ENCODE data around the gene ELMO3. TPM values are rescaled to one million over a fixed set of nuclear protein-coding genes. Genes with fewer than 3 reads are reported as not detected.

ELMO3 gene
- total and polyA plus RNA-seq, 4 donors, result 1.7 to 3.8 (median 3.1) TPM

GRCh38 chr16:67163164-67163998 lies 35.5 kb upstream of the ELMO3 start:
- no peak overlapping the region for H3K9ac ChIP-seq (ENCODE audit: low read depth in 1 of 2, low read length in 2 of 2)
- no peaks in the 10 kb centered on the region for H3K27me3 ChIP-seq (ENCODE audit: control insufficient read depth in 4 of 4, insufficient read depth in 4 of 4, low read length in 3 of 4)
- peaks cover 26 to 50% (median 41%) of the 10 kb centered on the region in 4 donors for H3K4me1 ChIP-seq (ENCODE audit: control insufficient read depth in 4 of 4, insufficient read depth in 4 of 4, low read length in 3 of 4)
- H3K27ac ChIP-seq (ENCODE audit: low read depth in 1 of 2, low read length in 2 of 2), result no peak overlapping the region
- TF ChIP-seq JUND (IDR thresholded peaks at IDR 0.05) (no peak), SP1 (IDR thresholded peaks at IDR 0.05) (no peak), RAD21 (IDR thresholded peaks at IDR 0.05) (no peak), GABPA (IDR thresholded peaks at IDR 0.05 in 1 of 2, conservative IDR thresholded peaks at IDR 0.05 in 1 of 2) (no peak), FOXA1 (IDR thresholded peaks at IDR 0.05) (no peak)
- peak overlapping the region in 2 of 3 donors; percentile 3 to 39 for H3K4me3 ChIP-seq (ENCODE audit: low read depth in 1 of 3, low read length in 3 of 3)
- no peaks in the 10 kb centered on the region for H3K9me3 ChIP-seq (ENCODE audit: control insufficient read depth in 4 of 4, low read length in 3 of 4)
- no peak for DNase-seq (ENCODE audit: low spot score)
- peaks cover 0 to 2% (median 0%) of the 10 kb centered on the region in 4 donors for H3K36me3 ChIP-seq (ENCODE audit: control insufficient read depth in 4 of 4, insufficient read depth in 3 of 4, low read depth in 1 of 4, low read length in 3 of 4)
- 10% methylated on average over 99 of the region's 99 CpGs for WGBS

- peaks cover 26 to 48% (median 37%) of the 10 kb centered on the region in 4 donors for H3K4me1 ChIP-seq (ENCODE audit: control insufficient read depth in 4 of 4, insufficient read depth in 4 of 4, low read length in 3 of 4)
- no peaks in the 10 kb centered on the region for H3K27me3 ChIP-seq (ENCODE audit: control insufficient read depth in 4 of 4, insufficient read depth in 4 of 4, low read length in 3 of 4)
- H3K36me3 ChIP-seq (ENCODE audit: control insufficient read depth in 4 of 4, insufficient read depth in 3 of 4, low read depth in 1 of 4, low read length in 3 of 4), result peaks cover 0 to 2% (median 0%) of the 10 kb centered on the region in 4 donors
- H3K9ac ChIP-seq (ENCODE audit: low read depth in 1 of 2, low read length in 2 of 2), result no peak overlapping the region
- no peak overlapping the region for H3K27ac ChIP-seq (ENCODE audit: low read depth in 1 of 2, low read length in 2 of 2)
- H3K9me3 ChIP-seq (ENCODE audit: control insufficient read depth in 4 of 4, low read length in 3 of 4), result no peaks in the 10 kb centered on the region
- TF ChIP-seq REST (IDR thresholded peaks at IDR 0.05) (no peak), FOXA1 (IDR thresholded peaks at IDR 0.05) (no peak), JUND (IDR thresholded peaks at IDR 0.05) (no peak), CTCF (IDR thresholded peaks at IDR 0.05; ENCODE audit: low read depth, low read length, missing input control) (no peak), RAD21 (IDR thresholded peaks at IDR 0.05) (no peak), HNF4A (conservative IDR thresholded peaks at IDR 0.05) (no peak), HNF4G (IDR thresholded peaks at IDR 0.05) (no peak), YY1 (IDR thresholded peaks at IDR 0.05) (no peak), SP1 (IDR thresholded peaks at IDR 0.05) (no peak), ATF3 (IDR thresholded peaks at IDR 0.05) (no peak), FOXA2 (IDR thresholded peaks at IDR 0.05) (no peak), ZBTB33 (IDR thresholded peaks at IDR 0.05) (no peak), TAF1 (conservative IDR thresholded peaks at IDR 0.05) (no peak), RXRA (IDR thresholded peaks at IDR 0.05) (no peak), GABPA (IDR thresholded peaks at IDR 0.05 in 1 of 2, conservative IDR thresholded peaks at IDR 0.05 in 1 of 2) (no peak), MAX (IDR thresholded peaks at IDR 0.05) (no peak), EGR1 (IDR thresholded peaks at IDR 0.05; ENCODE audit: low read depth in 2 of 2) (no peak), NR2F2 (IDR thresholded peaks at IDR 0.05) (no peak)
- H3K4me3 ChIP-seq (ENCODE audit: low read depth in 1 of 3, low read length in 3 of 3), result peak overlapping the region in 1 of 3 donors; percentile 39
- no peak for DNase-seq (ENCODE audit: low spot score)
- 3% methylated on average over 34 of the region's 34 CpGs for WGBS
Observed at GRCh38 chr16:67163999-67164558, 34.9 kb upstream of the ELMO3 start.
